Chondrocyte (in vitro differentiated cells): Measurements from ENCODE around the gene BLID. TPM values are rescaled to one million over a fixed set of nuclear protein-coding genes. Genes with fewer than 3 reads are reported as not detected.
A peak's percentile ranks its signal among the peaks of the same experiment; 100 is the strongest.

ENCODE experiments used
- DNase-seq: peaks from one replicate; pipeline ENCODE4 v3.0.0; 2021; ENCODE audit warnings: mixed read lengths, low spot score
- H3K27ac Mint-ChIP-seq: one replicate; pipeline ENCODE4 v1.8.0; 2021; ENCODE audit warnings: mild to moderate bottlenecking, moderate library complexity, mixed read lengths; ENCODE audit not compliant: unreplicated experiment
- H3K27me3 Mint-ChIP-seq: 2 replicates; pipeline ENCODE4 v1.8.0; 2021; ENCODE audit warnings: low read depth, mixed read lengths
- H3K36me3 Mint-ChIP-seq: 2 replicates; pipeline ENCODE4 v1.8.0; 2021; ENCODE audit warnings: low read depth, mixed read lengths
- H3K4me1 Mint-ChIP-seq: 2 replicates; pipeline ENCODE4 v1.8.0; 2021; ENCODE audit warnings: low read depth, mild to moderate bottlenecking, mixed read lengths
- H3K4me3 Mint-ChIP-seq: one replicate; pipeline ENCODE4 v1.8.0; 2021; ENCODE audit warnings: mild to moderate bottlenecking, moderate library complexity, mixed read lengths; ENCODE audit not compliant: unreplicated experiment
- H3K9me3 Mint-ChIP-seq: 2 replicates; pipeline ENCODE4 v1.8.0; 2021; ENCODE audit warnings: low read depth, mixed read lengths
- total RNA-seq: library from RNA; stranded (reverse); gene quantifications from 3 replicates; pipeline ENCODE4 v1.2.1, GENCODE V29; 2021
- TF ChIP-seq, protein P1 (sequence below): fragments of 200-600 bp; sonication (generic); IDR thresholded peaks from 2 replicates; pipeline ENCODE4 v1.5.0; 2021; ENCODE audit warnings: antibody characterized with exemption, mild to moderate bottlenecking, moderate library complexity

BLID gene
- total RNA-seq, 1 donor from 2014 or later: 0.35 TPM

- Mint-ChIP-seq H3K36me3 (no peaks in the 10 kb centered on the region), H3K4me1 (peaks cover 21% of the 10 kb centered on the region), H3K4me3 (no peak overlapping the region), H3K27me3 (no peaks in the 10 kb centered on the region), H3K9me3 (no peaks in the 10 kb centered on the region), H3K27ac (no peak overlapping the region)
- no peak for DNase-seq
- TF ChIP-seq, protein P1, sequence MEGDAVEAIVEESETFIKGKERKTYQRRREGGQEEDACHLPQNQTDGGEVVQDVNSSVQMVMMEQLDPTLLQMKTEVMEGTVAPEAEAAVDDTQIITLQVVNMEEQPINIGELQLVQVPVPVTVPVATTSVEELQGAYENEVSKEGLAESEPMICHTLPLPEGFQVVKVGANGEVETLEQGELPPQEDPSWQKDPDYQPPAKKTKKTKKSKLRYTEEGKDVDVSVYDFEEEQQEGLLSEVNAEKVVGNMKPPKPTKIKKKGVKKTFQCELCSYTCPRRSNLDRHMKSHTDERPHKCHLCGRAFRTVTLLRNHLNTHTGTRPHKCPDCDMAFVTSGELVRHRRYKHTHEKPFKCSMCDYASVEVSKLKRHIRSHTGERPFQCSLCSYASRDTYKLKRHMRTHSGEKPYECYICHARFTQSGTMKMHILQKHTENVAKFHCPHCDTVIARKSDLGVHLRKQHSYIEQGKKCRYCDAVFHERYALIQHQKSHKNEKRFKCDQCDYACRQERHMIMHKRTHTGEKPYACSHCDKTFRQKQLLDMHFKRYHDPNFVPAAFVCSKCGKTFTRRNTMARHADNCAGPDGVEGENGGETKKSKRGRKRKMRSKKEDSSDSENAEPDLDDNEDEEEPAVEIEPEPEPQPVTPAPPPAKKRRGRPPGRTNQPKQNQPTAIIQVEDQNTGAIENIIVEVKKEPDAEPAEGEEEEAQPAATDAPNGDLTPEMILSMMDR: no peak
Observed at GRCh38 chr11:122104341-122104740, 11.7 kb downstream of the BLID start.

DNA sequence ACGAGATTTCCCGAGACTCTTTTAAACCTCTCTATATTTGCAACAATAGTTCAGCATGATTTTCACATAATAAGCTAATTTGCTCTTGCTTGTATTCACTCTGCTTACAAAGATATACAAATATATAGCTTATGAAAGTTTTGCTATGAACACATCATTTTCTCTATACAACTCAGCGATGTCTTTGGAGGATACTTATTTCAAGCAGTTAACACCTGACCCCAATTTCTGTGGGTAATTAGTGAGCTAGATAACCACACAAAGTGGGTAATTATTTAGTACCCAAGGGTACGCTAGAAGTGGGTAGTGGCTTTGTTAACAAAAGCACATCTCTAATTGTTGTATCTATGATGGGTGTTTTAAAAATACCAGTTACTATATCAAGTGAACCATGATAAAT lies 12.3 kb downstream of the BLID start:
- Mint-ChIP-seq H3K4me3 (no peak overlapping the region), H3K36me3 (no peaks in the 10 kb centered on the region), H3K9me3 (no peaks in the 10 kb centered on the region), H3K27me3 (no peaks in the 10 kb centered on the region), H3K4me1 (peaks cover 21% of the 10 kb centered on the region), H3K27ac (no peak overlapping the region)
- DNase-seq: no peak
- TF ChIP-seq, protein P1: no peak

DNA sequence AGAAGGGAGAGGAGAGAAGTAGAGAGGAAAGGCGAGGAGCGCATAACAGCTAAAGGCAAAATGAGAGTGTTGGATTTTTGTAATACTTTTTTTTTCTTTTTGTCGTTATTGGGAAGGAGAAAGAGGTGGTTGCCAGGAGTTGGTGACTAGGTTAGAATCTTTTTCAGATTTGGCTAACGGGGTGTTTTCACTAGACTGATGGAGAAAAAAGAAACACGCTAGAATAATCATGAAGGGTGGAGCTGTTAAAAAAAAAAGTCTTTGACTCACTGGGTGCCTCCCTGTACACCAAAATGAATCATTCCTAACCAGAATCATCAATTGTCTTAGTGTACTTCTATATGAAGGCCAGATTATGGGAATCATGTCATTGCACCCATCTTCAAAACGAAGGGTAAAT lies 12.7 kb downstream of the BLID start:
- Mint-ChIP-seq H3K4me3 (no peak overlapping the region), H3K4me1 (peaks cover 21% of the 10 kb centered on the region), H3K9me3 (no peaks in the 10 kb centered on the region), H3K36me3 (no peaks in the 10 kb centered on the region), H3K27ac (no peak overlapping the region), H3K27me3 (no peaks in the 10 kb centered on the region)
- TF ChIP-seq, protein P1: no peak
- DNase-seq: no peak

- Mint-ChIP-seq H3K27me3 (no peaks in the 10 kb centered on the region), H3K4me3 (no peak overlapping the region), H3K27ac (no peak overlapping the region), H3K36me3 (no peaks in the 10 kb centered on the region), H3K4me1 (peaks cover 21% of the 10 kb centered on the region), H3K9me3 (no peaks in the 10 kb centered on the region)
- DNase-seq: no peak
- TF ChIP-seq, protein P1: no peak
Observed at GRCh38 chr11:122102426-122102825, 13.6 kb downstream of the BLID start.

- Mint-ChIP-seq H3K9me3 (no peaks in the 10 kb centered on the region), H3K27ac (no peak overlapping the region), H3K4me1 (peaks cover 26% of the 10 kb centered on the region), H3K4me3 (no peak overlapping the region), H3K36me3 (no peaks in the 10 kb centered on the region), H3K27me3 (no peaks in the 10 kb centered on the region)
- no peak for DNase-seq
- TF ChIP-seq, protein P1: peak; percentile 89
Observed at GRCh38 chr11:122101625-122102291, 14.3 kb downstream of the BLID start.
